G401 (cell line): ENCODE data around the gene GPN3. TPM values are rescaled to one million over a fixed set of nuclear protein-coding genes. Genes with fewer than 3 reads are reported as not detected.
"Not testable (repeated sequence)": the region's sequence is repeated elsewhere in the genome, so short reads cannot be mapped to it uniquely, and the experiment has no call there.

Source experiments
- DNase-seq: peaks from one replicate; pipeline ENCODE4 v3.0.0-alpha.2; 2015; ENCODE audit warnings: low spot score
- in situ Hi-C: cut with HindIII; loops from 2 replicates; pipeline ENCODE4 v1.10.0; 2016; ENCODE audit warnings: low sequenced_read_pairs, mixed read lengths
- total RNA-seq: library from RNA; depleted of rRNA; stranded (reverse); fragments of >200 nt; shearing (Covaris generic); gene quantifications from 2 replicates; pipeline ENCODE4 v1.2.3, GENCODE V29; 2014; rRNA removed

The GPN3 gene
- total RNA-seq = 33.8 and 59.0 TPM in 2 replicates

DNA sequence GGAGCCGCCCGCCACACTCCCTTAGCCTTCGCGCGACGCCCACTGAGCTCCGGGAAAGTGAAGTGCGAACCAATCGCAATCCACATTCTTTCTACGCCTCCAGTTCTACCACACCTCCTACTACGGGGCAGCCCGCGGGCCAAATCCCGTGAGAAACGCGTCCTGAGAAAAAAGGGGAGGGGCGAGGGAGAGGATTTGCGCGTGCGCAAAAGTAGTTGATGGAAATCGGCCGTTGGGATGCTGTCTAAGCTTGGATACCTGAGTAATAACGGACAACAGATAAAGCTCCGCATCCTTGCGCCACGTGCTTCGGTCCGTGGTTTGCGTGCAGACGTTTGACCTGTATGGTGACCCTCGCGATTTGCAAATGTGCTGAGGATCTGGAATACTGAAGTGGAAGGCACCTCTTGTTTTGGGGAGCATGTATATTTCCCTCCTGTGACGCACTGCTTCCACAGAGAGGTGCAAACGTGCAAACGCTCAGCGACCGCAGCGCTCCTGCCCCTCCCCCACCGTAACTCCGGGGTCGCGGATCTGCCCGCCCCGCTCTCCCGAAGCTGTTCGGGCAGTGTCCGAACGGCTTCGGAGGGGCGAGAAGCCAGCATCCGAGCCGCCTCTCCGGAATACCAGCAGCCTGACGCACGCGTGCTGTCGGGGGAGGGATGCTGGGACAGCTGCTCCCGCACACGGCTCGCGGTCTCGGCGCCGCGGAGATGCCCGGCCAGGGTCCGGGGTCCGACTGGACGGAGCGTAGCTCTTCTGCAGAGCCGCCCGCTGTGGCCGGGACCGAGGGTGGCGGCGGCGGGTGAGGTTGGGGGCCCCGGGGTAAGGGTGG is at the start of gene GPN3, which contains the start of gene FAM216A:
GPN3 (minus strand) TSS at position 44 of the 835 bp plus-strand sequence. CDS start 54 bp downstream, outside the sequence.
FAM216A (plus strand) TSS at position 632 of the 835 bp plus-strand sequence; CDS start at position 663, 31 bp downstream.
- in situ Hi-C loops = loop anchor here (5.0 kb wide), 1 partner anchor 34 kb away; the partner anchor contains the start of genes RAD9B and VPS29
- DNase-seq = peak; percentile 99

DNA sequence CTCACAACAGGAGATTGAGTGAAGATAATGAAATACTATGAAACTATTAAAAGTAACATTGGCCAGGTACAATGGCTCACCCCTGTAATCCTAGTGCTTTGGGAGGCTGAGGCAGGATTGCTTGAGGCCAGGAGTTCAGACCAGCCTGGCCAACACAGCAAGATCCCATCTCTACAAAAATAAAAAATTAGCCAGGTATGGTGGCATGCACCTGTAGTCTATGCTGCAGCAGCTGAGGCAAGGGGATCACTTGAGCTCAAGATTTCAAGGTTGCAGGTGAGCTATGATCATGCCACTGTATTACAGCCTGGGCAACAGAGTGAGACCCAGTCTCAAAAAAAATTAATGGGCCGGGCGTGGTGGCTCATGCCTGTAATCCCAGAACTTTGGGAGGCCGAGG is 48.9 kb upstream of the GPN3 start:
- no peak for DNase-seq
- in situ Hi-C loops = no loop called here

GRCh38 chr12:110514363-110514762 is 46.3 kb upstream of the GPN3 start:
- no peak for DNase-seq
- in situ Hi-C loops = no loop called here

- in situ Hi-C loops = no loop called here
- no peak for DNase-seq
Measured at GRCh38 chr12:110513842-110514241, 45.8 kb upstream of the GPN3 start.

GRCh38 chr12:110508071-110508586 is 40.1 kb upstream of the GPN3 start:
- in situ Hi-C loops = no loop called here
- no peak for DNase-seq

- DNase-seq = no peak
- in situ Hi-C loops = no loop called here
Measured at GRCh38 chr12:110505332-110505731, 37.3 kb upstream of the GPN3 start.

- in situ Hi-C loops = loop anchor here (5.0 kb wide), 1 partner anchor 36 kb away; the partner anchor contains the start of genes FAM216A and GPN3
- no peak for DNase-seq
Measured at GRCh38 chr12:110503432-110503831, 35.4 kb upstream of the GPN3 start.

GRCh38 chr12:110501752-110502738 is 34.0 kb upstream of the GPN3 start, which contains the start of the genes RAD9B and VPS29:
TSS of gene RAD9B (plus strand) at chr12:110502331. CDS start at chr12:110502338, 7 bp downstream.
TSS of gene VPS29 (minus strand) at chr12:110502111. CDS start at chr12:110502051, 60 bp downstream.
- in situ Hi-C loops = loop anchor here (5.0 kb wide), 1 partner anchor 35 kb away; the partner anchor contains the start of genes FAM216A and GPN3
- DNase-seq = peak; percentile 96

- peak; percentile 55 for DNase-seq
- in situ Hi-C loops = loop anchor here (5.0 kb wide), 1 partner anchor 34 kb away; the partner anchor contains the start of genes FAM216A and GPN3
Measured at GRCh38 chr12:110501399-110501751, 33.3 kb upstream of the GPN3 start.

GRCh38 chr12:110498984-110499706 is 31.1 kb upstream of the GPN3 start:
- DNase-seq = no peak
- in situ Hi-C loops = no loop called here

DNA sequence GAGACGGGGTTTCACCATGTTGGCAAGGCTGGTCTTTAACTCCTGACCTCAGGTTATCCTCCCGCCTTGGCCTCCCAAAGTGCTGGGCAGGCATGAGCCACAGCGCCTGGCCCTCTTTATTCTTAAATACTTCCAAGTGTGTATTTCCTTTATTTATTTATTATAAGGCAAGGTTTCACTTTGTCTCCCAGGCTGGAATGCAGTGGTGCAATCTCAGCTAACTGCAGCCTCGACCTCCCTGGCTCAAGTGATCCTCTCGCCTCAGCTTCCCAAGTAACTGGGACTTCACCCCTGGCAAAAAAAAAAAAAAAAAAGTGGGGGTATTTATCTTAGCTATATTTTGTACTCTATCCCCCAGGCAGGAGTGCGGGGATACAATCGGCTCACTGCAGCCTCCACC is 7.4 kb upstream of the GPN3 start:
- DNase-seq = no peak
- in situ Hi-C loops = no loop called here

GRCh38 chr12:110467847-110468213 is 227 bp downstream of the GPN3 start:
- in situ Hi-C loops = loop anchor here (5.0 kb wide), 1 partner anchor 34 kb away; the partner anchor contains the start of genes RAD9B and VPS29
- DNase-seq = no peak

- in situ Hi-C loops = loop anchor here (5.0 kb wide), 1 partner anchor 36 kb away; the partner anchor contains the start of genes RAD9B and VPS29
- DNase-seq = no peak
Measured at GRCh38 chr12:110466791-110467190, 1.3 kb downstream of the GPN3 start.

- DNase-seq = not testable (repeated sequence)
- in situ Hi-C loops = loop anchor here (5.0 kb wide), 1 partner anchor 37 kb away; the partner anchor contains the start of genes RAD9B and VPS29
Measured at GRCh38 chr12:110465765-110466164, 2.3 kb downstream of the GPN3 start.

DNA sequence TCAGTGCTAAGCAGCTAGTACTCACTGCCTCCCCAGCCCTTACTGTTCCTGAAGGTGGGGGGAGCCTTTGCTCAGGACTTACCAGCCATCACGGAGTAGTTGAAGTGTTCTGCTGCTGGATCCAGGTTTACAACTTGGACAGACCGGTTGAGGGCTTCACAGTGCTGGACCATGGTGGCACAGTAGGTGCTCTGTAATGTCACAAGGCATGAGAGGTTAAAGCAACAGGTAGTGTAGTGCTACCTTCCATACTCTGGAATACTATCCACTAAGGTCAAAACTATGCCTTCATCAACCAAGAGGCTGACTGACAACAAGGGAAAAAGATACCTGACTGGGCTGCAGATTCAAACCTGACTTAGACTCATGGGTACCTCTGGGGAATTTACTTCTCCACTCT is 3.0 kb downstream of the GPN3 start:
- in situ Hi-C loops = loop anchor here (5.0 kb wide), 1 partner anchor 37 kb away; the partner anchor contains the start of genes RAD9B and VPS29

GRCh38 chr12:110461189-110461588 is 6.9 kb downstream of the GPN3 start:
- in situ Hi-C loops, DNase-seq: not testable (repeated sequence)

More for the DNA sequence above, 3.0 kb downstream of the GPN3 start:
- no peak for DNase-seq

DNA sequence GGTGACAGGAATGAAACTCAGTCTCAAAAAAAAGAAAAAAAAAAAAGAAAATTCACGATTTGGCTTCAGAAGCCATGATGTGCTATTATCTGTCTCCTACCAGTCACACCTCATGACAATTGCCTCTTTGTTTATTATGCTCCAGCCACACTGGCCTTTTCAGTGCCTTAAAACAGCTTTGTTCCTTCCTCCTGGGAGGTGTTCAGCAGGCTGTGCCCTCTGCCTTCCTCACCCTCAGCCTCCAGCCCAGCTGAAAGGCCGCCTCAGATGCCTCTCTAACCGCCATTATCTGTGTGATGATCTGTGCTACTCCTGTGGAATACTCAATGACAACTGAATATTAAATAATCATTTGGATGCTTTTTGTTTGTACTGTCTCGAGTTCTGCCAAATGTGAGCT is 9.3 kb downstream of the GPN3 start:
- no peak for DNase-seq
- in situ Hi-C loops = no loop called here
